ENCODE measurements around the gene AUTS2.

GRCh38 chr7:70568674-70569334 lies 970.5 kb downstream of the AUTS2 start:
- TF ChIP-seq ZNF274 (IDR thresholded peaks at IDR 0.05; ENCODE audit: low read depth, low read length) (no peak), YY1 (IDR thresholded peaks at IDR 0.05; ENCODE audit: insufficient read depth, insufficient read length) (no peak), SUZ12 (IDR thresholded peaks at IDR 0.05; ENCODE audit: extremely low read depth, insufficient read depth, insufficient read length) (no peak)
